G401 (cell line): ENCODE results near the gene RAB19. TPM values are rescaled to one million over a fixed set of nuclear protein-coding genes. Genes with fewer than 3 reads are reported as not detected.
"Not testable (repeated sequence)": the region's sequence is repeated elsewhere in the genome, so short reads cannot be mapped to it uniquely, and the experiment has no call there.

ENCODE experiments used
- DNase-seq: peaks from one replicate; pipeline ENCODE4 v3.0.0-alpha.2; 2015; ENCODE audit warnings: low spot score
- in situ Hi-C: cut with HindIII; loops from 2 replicates; pipeline ENCODE4 v1.10.0; 2016; ENCODE audit warnings: low sequenced_read_pairs, mixed read lengths
- total RNA-seq: library from RNA; depleted of rRNA; stranded (reverse); fragments of >200 nt; shearing (Covaris generic); gene quantifications from 2 replicates; pipeline ENCODE4 v1.2.3, GENCODE V29; 2014

The RAB19 gene
- total RNA-seq, 1 experiment from 2014 or later = not detected

DNA sequence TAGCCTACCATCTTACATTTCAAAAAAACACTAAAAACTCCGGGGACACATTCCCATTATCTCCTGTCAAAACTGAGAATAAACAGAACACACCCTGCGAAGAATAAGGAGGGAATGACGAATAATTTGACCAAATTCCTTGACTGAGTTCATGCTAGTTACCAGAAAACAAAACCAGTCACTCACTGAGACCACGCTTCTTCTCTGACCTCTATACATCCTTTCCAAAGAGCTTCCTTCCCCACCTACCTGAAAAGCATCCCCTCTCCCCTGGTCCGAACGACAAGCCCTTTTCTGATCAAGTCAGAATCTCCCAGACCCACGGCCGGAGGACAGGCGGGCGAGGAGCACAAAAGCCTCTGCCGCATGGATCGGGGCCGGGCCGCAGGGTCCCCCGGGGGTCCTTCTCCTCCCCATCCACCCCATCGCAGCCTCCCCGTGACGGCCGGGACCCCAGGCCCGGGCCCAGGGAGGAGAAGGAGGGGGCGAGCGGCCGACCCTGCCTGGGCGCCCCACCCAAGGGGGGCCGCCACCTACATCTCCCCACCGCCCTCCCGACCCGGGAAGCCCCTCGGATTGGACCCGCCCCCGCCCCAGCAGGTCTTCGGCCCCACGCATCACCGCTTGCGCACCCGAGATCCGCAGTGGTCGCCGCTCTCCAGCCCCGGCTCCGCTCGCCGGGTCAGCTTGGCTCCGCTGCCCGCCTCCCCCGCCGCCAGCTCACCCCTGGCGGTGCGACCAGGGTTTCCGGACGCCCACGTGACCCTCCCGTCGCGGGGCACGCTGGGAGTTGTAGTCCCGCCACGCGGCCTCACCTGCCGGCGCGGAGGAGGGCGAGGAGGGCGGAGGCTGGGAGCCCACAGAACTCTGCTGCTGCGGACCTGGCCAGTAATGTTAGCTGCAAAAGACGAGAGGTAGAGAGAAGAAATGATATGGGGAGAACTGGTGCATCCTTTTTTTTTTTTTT is 5.8 kb upstream of the RAB19 start, which contains the start of gene SLC37A3:
SLC37A3 (minus strand) TSS at position 747 of the 967 bp plus-strand sequence. CDS start 16,004 bp downstream, outside the sequence.
- DNase-seq = peak; percentile 78
- in situ Hi-C loops = no loop called here

DNA sequence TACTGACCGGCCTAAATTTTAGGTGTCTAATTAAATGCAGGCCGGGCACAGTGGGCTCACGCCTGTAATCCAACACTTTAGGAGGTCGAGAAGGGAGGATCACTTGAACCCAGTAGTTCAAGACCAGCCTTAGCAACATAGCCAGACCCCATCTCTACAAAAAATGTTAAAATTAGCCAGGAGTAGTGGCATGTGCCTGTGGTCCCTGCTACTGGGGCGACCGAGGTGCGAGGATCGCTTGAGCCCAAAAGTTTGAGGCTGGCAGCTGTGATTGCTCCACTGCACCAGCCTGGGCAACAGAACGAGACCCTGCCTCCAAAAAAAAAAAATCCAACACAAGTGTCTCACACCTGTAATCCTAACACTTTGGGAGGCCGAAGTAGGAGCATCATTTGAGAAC is 5.0 kb upstream of the RAB19 start:
- in situ Hi-C loops = no loop called here
- DNase-seq = no peak

DNA sequence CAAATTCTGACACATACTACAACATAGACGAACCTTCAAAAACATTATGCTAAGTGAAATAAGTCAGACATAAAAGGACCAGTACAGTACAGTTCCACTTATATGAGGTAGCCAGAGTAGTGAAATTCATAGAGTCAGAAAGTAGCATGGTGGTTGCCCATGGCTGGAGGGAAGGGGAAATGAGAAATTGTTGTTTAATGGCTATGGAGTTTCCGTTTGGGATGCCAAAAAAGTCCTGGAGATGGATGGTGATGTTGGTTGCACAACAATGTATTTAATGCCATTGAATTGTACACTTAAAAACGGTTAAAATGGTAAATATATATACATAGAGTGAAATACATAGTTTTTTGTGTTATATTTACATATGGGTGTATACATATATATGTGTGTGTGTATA is 3.5 kb upstream of the RAB19 start:
- DNase-seq = no peak
- in situ Hi-C loops = no loop called here

DNA sequence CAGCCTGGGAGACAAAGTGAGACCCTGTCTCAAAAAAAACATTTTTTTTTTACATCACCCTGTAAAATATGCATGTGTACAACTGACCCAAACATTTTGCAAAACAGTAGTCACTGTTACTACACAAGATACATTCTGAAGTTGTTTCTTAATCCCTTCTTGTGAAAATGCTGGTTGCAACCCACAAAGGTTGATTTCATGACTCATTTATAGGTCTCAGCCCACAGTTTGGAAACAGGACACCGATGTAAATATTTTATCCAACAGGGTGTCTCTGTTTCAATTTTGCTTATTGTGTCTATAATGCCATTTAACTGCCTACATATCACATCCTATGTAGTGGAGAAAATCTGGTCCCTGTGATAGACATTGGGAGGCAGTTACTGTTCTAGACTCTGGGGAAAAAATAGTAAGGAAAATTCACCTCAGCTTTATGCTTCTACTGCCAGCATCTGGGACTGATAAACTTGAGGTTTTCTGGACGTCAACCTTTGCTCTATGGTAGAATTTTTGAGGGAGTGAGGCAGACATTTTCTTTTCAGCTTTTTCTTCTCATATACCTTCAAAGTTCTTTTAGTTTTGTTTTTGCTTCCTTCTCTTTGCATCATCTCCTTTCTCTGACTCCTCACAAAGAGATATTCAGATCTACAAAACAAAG is 1.6 kb upstream of the RAB19 start:
- no peak for DNase-seq
- in situ Hi-C loops = no loop called here

DNA sequence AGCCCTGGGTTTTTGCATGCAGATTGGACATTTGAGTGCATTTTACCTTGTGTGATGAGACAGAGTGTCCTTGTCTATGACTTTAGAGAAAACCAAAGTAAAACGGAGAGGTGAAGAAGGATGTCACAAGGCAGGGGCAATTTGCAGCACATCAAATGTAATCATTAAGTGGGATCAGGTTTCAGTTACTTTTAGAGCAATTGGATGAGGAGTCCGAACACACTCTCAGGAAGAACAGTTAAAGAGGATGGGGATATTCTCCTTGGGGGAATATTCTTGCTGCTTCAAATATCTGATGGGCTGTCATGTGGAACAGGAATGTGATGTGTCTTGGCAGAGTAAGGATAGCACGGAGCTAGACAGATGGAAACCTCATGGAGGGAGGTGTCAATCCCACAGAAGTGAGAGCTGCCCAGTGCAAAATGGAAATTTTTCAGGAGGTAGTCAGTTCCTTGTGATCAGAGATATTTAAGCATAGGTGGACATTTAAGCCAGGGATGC is 757 bp downstream of the RAB19 start:
- no peak for DNase-seq

DNA sequence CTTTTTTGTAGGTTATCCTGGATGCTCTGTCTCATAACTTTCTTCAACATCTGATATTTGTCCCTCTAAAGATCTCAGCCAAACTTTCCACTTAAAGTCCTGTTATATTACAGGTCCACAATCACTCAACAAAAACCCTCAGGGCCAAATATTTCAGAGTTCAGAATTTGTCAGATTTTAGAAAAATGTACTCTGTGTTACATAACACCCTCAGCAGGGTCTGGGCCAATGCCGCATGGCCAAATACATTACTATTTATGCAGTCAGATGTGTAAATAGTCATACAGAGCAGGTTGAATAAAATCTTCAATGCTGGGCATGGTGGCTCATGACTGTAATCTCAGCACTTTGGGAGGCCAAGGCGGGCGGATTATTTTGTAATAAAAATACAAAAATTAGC is 11.5 kb downstream of the RAB19 start:
- in situ Hi-C loops = no loop called here
- no peak for DNase-seq

More for the DNA sequence above, 757 bp downstream of the RAB19 start:
- in situ Hi-C loops = no loop called here

DNA sequence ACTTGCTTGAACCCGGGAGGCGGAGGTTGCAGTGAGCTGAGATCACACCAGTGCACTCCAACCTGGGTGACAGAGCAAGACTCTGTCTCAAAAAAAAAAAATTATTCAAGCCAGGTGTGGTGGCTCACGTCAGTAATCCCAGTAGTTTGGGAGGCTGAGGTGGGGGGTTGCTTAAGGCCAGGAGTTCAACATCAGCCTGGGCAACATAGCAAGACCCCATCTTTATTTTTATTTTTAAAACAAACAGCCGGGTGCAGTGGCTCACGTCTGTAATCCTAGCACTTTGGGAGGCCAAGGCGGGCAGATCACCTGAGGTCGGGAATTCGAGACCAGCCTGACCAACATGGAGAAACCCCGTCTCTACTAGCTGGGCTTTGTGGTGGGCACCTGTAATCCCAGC is 12.0 kb downstream of the RAB19 start:
- in situ Hi-C loops, DNase-seq: not testable (repeated sequence)

DNA sequence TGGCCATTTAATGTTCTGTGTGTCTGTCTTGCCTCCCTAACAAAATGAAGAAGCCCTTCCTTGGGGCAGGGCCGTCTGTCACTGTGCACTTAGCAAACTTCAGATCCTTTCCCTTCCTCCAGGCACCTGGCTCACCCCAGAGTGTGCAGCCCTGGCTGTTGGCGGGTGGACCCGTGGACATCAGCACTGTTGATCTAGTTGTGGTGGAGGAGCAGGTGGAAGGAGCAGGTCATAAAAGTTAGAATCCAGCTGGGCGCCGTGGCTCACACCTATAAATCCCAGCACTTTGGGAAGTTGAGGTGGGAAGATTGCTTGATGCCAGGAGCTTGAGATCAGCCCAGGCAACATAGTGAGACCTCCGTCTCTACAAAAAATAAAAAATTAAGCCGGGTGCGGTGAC is 12.7 kb downstream of the RAB19 start:
- in situ Hi-C loops = no loop called here
- no peak for DNase-seq

DNA sequence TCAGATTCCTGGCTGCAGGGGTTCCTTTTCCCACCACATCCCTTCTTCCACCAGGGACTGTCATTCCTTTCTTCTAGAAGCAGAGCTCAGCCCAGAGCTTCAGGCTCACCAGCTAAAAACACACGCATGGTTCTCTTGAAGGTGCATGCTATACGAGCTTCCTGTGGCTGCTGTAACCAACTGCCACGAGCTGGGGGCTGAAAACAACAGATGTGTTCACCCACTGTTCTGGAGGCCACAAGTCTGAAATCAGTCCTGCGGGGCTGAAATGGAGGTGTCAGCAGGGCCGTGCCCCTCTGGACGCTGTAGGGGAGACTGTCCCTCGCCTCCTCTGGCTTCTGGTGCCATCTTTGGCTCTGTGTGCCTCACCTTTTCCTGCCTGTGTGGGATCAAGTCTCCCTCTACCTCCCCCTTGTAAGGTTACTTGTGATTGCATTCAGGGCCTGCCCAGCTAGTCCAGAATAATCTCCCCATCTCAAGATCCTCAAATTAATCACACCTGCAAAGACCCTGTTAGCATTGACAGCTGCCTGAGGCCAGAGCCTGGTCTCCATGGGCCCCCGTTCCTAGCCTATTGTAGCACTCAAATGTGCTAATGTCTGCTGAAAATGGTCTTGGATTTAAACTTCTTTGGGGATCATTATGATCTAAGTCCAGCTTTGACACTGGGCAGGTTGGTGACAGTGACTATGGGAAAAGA is 13.7 kb downstream of the RAB19 start:
- no peak for DNase-seq
- in situ Hi-C loops = no loop called here

DNA sequence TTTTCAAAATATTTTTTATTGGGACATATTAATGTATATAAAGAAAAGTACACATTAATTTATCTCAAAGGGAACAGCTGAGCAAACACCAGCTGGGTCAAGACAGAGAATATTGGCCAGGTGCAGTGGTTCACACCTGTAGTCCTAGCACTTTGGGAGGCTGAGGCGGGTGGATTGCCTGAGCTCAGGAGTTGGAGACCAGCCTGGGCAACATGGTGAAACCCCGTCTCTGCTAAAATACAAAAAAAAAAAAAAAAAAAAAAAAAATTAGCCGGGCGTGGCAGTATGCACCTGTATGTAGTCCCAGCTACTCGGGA is 14.3 kb downstream of the RAB19 start:
- in situ Hi-C loops, DNase-seq: not testable (repeated sequence)

DNA sequence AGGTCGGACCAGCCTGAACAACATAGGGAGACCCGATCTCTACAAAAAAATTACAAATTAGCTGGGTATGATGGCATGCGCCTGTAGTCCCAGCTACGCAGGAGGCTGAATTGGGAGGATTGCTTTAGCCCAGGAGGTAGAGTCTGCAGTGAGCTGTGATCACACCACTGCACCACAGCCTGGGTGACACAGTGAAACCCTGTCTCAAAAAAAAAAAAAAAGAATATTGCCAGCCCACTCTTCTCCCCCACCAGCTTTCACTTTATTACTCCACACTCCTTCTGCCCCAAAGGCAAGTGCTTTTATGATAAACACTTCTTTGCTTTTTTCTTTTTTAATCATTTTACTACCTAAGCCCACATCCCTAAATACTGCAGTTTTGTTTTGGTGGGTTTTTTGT is 14.8 kb downstream of the RAB19 start:
- no peak for DNase-seq
- in situ Hi-C loops = no loop called here

DNA sequence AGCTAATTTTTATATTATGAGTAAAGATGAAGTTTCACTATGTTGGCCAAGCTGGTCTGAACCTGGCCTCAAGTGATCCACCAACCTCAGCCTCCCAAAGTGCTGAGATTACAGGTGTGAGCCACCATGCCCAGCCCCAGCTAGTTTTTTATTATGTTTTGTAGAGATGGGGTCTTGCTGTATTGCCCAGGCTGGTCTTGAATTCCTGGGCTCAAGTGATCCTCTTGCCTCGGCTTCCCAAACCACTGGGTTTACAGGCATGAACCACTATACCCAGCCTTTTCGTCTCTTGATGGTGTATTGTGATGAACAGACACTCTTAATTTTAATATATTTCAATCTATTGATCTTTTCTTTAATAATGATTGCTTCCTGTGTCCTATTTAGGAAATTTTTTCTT is 17.7 kb downstream of the RAB19 start:
- in situ Hi-C loops = no loop called here
- DNase-seq = no peak

DNA sequence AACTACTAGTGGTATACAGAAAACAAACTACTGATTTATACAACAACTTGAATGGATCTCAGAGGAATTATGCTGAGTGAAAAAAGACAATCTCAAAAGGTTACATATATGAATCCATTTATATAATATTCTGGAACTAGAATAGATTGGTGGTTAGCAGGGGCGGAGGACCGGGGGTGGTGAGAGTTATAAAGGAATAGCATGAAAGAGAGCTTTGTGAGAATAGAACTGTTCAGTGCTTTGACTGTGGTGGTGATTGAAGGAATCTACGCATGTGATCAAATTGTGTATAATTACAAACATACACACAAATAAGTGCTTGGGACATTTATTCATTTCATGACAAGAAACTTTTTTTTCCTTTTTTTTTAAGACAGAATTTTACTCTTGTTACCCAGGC is 19.6 kb downstream of the RAB19 start:
- in situ Hi-C loops = no loop called here
- no peak for DNase-seq

DNA sequence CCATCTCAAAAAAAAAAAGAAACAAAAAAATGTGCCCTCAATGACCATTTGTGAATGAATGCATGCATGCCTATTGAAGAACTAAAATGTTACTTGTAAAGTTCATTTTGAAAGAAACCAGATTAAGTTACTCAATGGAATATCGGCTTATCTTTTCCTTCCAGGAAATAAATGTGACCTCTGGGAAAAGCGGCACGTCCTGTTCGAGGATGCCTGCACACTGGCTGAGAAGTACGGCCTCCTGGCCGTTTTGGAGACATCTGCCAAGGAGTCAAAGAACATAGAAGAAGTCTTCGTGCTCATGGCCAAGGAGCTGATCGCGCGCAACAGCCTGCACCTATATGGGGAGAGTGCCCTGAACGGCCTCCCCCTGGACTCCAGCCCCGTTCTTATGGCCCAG is 21.9 kb downstream of the RAB19 start:
- in situ Hi-C loops = no loop called here
- DNase-seq = no peak

DNA sequence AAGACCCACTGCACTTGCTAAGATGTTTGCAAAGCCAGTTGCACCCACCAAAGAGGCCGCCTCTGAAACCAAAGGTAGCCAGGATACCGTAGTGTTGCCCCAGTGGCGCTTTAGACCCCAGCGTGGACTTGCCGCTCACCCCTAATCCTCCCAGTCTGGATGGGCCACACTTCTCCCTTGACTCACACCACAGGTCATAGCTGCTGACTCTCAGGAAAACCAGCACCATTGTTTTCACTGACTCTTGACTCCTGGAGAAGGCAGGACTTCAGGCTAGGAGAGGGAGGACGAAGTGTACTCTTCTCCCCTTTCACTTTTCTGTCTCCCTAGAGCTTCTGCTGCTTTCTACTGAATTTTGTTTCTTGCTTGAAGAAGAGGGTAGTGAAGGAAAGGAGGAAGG is 22.3 kb downstream of the RAB19 start:
- in situ Hi-C loops = no loop called here
- DNase-seq = no peak

DNA sequence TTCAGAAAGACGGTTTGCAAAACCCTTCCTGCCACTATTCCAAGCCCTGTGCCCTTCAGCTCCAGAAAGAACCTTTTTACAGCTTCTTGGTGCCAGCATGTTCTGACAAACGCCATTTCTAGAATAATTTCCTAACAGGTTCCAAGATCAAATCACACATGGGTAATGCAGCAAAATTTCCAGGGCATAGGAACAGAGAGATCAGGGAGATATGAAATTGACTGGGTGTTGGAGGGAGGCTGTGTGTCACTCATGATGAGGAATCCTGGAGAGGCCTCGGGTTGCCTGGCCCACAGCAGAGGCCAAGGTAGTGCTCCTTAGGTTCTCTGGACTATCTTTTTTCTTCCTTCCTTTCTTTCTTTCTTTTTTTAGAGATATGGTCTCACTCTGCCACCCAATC is 29.5 kb downstream of the RAB19 start:
- DNase-seq = no peak
- in situ Hi-C loops = no loop called here

DNA sequence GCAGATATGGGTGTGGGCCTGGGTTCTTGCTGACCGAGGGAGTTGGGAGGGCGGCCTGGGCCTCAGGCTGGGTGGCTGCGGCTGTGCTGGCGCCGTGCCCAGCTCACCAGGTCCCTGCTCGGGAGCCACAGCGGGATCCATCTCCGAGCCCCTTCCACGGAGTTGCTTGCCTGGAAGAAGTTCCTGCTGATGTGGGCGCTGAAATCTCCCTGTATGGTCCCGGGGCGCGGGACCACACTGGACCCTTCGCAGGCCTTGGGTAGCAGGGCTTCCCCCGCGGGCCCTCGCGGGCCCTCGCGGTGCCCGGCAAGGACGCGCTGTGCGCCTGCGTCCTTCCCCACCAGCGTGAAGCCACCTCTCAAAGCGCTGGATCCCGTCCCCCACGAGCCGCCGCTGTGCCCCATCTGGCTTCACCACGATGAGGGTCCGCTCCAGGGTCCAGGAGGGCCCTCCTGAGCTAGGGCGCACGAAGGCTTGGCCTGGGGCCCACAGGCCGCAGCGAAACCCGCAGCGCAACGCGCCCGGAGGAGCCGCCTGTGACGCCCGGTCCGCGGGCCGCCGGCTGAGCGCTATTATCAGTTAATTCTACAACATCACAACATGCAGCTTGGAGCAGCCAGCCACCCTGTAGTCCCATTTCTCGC is 31.5 kb downstream of the RAB19 start:
- DNase-seq = no peak

DNA sequence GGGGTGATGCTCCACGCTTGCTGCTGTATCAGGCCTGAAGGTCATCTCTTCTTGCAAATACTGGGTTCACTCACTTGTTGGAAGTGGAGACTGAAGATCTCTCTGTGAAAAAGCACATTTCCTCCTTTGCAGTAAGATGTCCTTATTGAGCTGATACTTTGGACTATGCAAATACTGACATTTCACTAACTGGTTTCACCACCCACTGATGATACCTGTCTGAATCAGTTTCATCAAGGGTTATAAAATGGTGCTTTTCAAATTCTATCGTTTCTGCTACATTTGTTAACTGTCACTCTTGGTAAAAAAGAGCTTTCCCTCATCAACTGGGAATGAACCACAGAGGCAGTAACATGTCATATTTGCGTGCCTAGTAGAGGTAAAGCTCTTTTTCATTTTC is 35.5 kb downstream of the RAB19 start:
- no peak for DNase-seq
- in situ Hi-C loops = no loop called here

More for the DNA sequence above, 31.5 kb downstream of the RAB19 start:
- in situ Hi-C loops = no loop called here

DNA sequence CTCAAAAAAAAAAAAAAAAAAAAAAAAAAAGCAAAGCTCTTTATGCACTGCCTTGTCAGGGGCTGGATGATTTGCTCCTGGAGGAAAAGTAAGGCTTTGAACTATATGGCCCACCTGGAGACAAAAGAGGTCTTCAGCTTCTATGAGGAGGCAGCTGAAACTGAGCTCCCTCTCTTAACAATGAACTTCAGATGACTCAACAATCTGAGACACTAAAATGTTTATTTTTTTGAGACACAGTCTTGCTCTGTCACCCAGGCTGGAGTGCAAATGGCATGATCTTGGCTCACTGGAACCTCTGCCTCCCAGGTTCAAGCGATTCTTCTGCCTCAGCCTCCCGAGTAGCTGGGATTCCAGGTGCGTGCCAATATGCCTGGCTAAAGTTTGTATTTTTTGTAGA is 36.7 kb downstream of the RAB19 start:
- DNase-seq = no peak
- in situ Hi-C loops = no loop called here
